HepG2 (cell line): ENCODE results near the gene TMEM176A. TPM values are rescaled to one million over a fixed set of nuclear protein-coding genes. Genes with fewer than 3 reads are reported as not detected.
A peak's percentile ranks its signal among the peaks of the same experiment; 100 is the strongest.

Experiments
- ATAC-seq: fragments of 200-7000 bp; cut with Tn5 transposase; 3 replicates; pipeline ENCODE4 v1.9.1; 2020; ENCODE audit warnings: mild to moderate bottlenecking, moderate library complexity
- BruUV-seq: library from RNA; stranded (reverse); fragments of 400-500 nt; replicated peaks from 2 replicates; lab custom pipeline; 2021; lab: Mats Ljungman, UMichigan
- CTCF ChIA-PET: fragments of 300-600 bp; formaldehyde crosslinking; extraction: SDS; loops from one replicate; lab custom pipeline; 2021; ENCODE audit warnings: low total read pairs, inconsistent platforms, low intra/inter-chr PET ratio; lab: Yijun Ruan, JAX
- POLR2A ChIA-PET: fragments of 350-600 bp; sonication (Branson Sonifier 250); formaldehyde crosslinking; loops from one replicate; lab custom pipeline; 2020; ENCODE audit warnings: antibody characterized with exemption, inconsistent platforms; lab: Yijun Ruan, JAX
- DNase-seq: peaks from one replicate; pipeline ENCODE4 v3.0.0-alpha.2; 2015; ENCODE audit warnings: low spot score
- FAIRE-seq: peaks from 3 replicates; lab custom pipeline; 2011; peaks lifted over from hg19 to GRCh38; lab: Jason Lieb, UNC
- H2AFZ ChIP-seq: one replicate; pipeline ENCODE4 v1.6.1; 2011; ENCODE audit warnings: low read length, inconsistent platforms
- H3K27ac ChIP-seq: fragments of 300-600 bp; 3 replicates; pipeline ENCODE4 v1.8.0; 2011; ENCODE audit warnings: mixed run types, mild to moderate bottlenecking, mixed read lengths, low read length, inconsistent platforms; ENCODE audit not compliant: insufficient read depth; ENCODE audit errors: extremely low read length
- H3K27me3 ChIP-seq, 2 experiments: fragments of 200-600 bp in 1 of 2; 2 replicates in 1 of 2; 3 replicates in 1 of 2; pipeline versions ENCODE4 v1.6.0 to v1.8.0; 2011; ENCODE audit warnings: low read length in 2 of 2, mild to moderate bottlenecking in 2 of 2, moderate library complexity in 2 of 2, inconsistent platforms in 1 of 2; ENCODE audit not compliant: insufficient read depth in 2 of 2, control insufficient read depth in 1 of 2
- H3K36me3 ChIP-seq, 2 experiments: fragments of 200-600 bp in 1 of 2; replicated peaks in 1 of 2; 2 replicates in 1 of 2; 3 replicates in 1 of 2; pipeline versions ENCODE4 v1.5.1 to v1.8.0; 2011; ENCODE audit warnings: low read length in 2 of 2, inconsistent platforms in 1 of 2; ENCODE audit not compliant: insufficient read depth in 2 of 2, control insufficient read depth in 1 of 2
- H3K4me1 ChIP-seq: 2 replicates; pipeline ENCODE4 v1.5.1; 2012; ENCODE audit warnings: low read length, inconsistent platforms; ENCODE audit not compliant: insufficient read depth
- H3K4me2 ChIP-seq: 2 replicates; pipeline ENCODE4 v1.6.0; 2011; ENCODE audit warnings: low read depth, low read length, inconsistent platforms
- H3K4me3 ChIP-seq, 3 experiments: fragments of 200-600 bp in 1 of 3; sonication (generic), shearing (Covaris generic) in 1 of 3; replicated peaks in 1 of 3; 2 replicates each; pipeline ENCODE4 v1.5.1; 2011 to 2016; ENCODE audit warnings: low read length in 3 of 3, inconsistent platforms in 2 of 3, low read depth in 2 of 3, mild to moderate bottlenecking in 2 of 3, control low read depth in 1 of 3, mixed read lengths in 1 of 3; ENCODE audit not compliant: insufficient read depth in 1 of 3
- H3K79me2 ChIP-seq: one replicate; pipeline ENCODE4 v1.6.1; 2011; ENCODE audit warnings: low read length, inconsistent platforms; ENCODE audit not compliant: insufficient read depth
- H3K9ac ChIP-seq: 2 replicates; pipeline ENCODE4 v1.6.0; 2011; ENCODE audit warnings: mild to moderate bottlenecking, low read depth, low read length, inconsistent platforms; ENCODE audit not compliant: insufficient read depth
- H3K9me3 ChIP-seq: 2 replicates; pipeline ENCODE4 v1.5.1; 2012; ENCODE audit warnings: mild to moderate bottlenecking, low read length
- H4K20me1 ChIP-seq: 2 replicates; pipeline ENCODE4 v1.6.0; 2011; ENCODE audit warnings: inconsistent platforms, mild to moderate bottlenecking, low read length, moderate library complexity; ENCODE audit not compliant: insufficient read depth
- AHR ChIP-seq: IDR thresholded peaks from 2 replicates; pipeline ENCODE4 v1.6.1; 2018; ENCODE audit warnings: missing genetic modification reagents, missing compliant biosample characterization
- CTCF ChIP-seq: sonication (generic); formaldehyde crosslinking; IDR thresholded peaks from 2 replicates; pipeline ENCODE4 v1.5.0; 2020; ENCODE audit warnings: mild to moderate bottlenecking, missing genetic modification reagents, moderate library complexity
- MAFK ChIP-seq, 2 experiments: IDR thresholded peaks in 1 of 2; conservative IDR thresholded peaks in 1 of 2; 2 replicates each; pipeline ENCODE4 v1.6.1; 2011; ENCODE audit warnings: improper control_type of control experiment in 2 of 2, low read length in 2 of 2
- NFIB ChIP-seq: sonication (generic); formaldehyde crosslinking; IDR thresholded peaks from 2 replicates; pipeline ENCODE4 v1.9.0; 2021; ENCODE audit warnings: missing genetic modification reagents, mild to moderate bottlenecking, borderline replicate concordance
- SALL1 ChIP-seq: sonication (generic); formaldehyde crosslinking; IDR thresholded peaks from 2 replicates; pipeline ENCODE4 v1.8.0; 2022; ENCODE audit warnings: mild to moderate bottlenecking, missing genetic modification reagents
- SMC3 ChIP-seq: IDR thresholded peaks from 2 replicates; pipeline ENCODE4 v1.6.1; 2011; ENCODE audit warnings: low read length, improper control_type of control experiment
- STAG1 ChIP-seq: sonication (generic); formaldehyde crosslinking; IDR thresholded peaks from 2 replicates; pipeline ENCODE4 v1.4.0; 2020; ENCODE audit warnings: missing genetic modification reagents
- U2AF2 ChIP-seq: fragments of 200-400 bp; formaldehyde crosslinking; IDR thresholded peaks from 2 replicates; pipeline ENCODE4 v1.6.1; 2017; ENCODE audit warnings: low read depth, mild to moderate bottlenecking, low read length
- ZC3H13 ChIP-seq: sonication (generic); formaldehyde crosslinking; IDR thresholded peaks from 2 replicates; pipeline ENCODE4 v1.8.1; 2023; ENCODE audit warnings: mild to moderate bottlenecking, missing genetic modification reagents, moderate library complexity
- WGBS: methylation state at CpG from one replicate; pipeline ENCODE4 v1.1.6; 2017; ENCODE audit warnings: low lambda C conversion rate; 5-methylcytosine and 5-hydroxymethylcytosine counted together
- in situ Hi-C: cut with HindIII; loops from 2 replicates; pipeline ENCODE4 v1.10.0; 2017; ENCODE audit warnings: low pct_unique_long_range_greater_than_20kb; ENCODE audit not compliant: extremely low pct_ligation_motif_present
- intact Hi-C: fragments of 100-400 bp; cut with micrococcal nuclease; formaldehyde crosslinking; loops from one replicate; pipeline ENCODE4 v1.10.0; 2022; ENCODE audit not compliant: unreplicated experiment
- polyA plus RNA-seq, 8 experiments: library from polyadenylated mRNA; depleted of rRNA in 3 of 8; stranded (reverse) in 7 of 8; unstranded in 1 of 8; fragments of >200 nt; fragmentation: Illumina TruSeq in 4 of 8; extraction: Trizol in 4 of 8; gene quantifications; 2 replicates each; pipeline versions ENCODE4 v1.2.1 to v1.2.3, GENCODE V29; 2011 to 2016; ENCODE audit warnings: low read depth in 4 of 8, missing spikeins in 1 of 8, mixed read lengths in 1 of 8; ENCODE audit not compliant: insufficient read depth in 1 of 8
- total RNA-seq, 5 experiments: library from RNA; depleted of rRNA; stranded (reverse); fragments of >200 nt; fragmentation: Illumina TruSeq; extraction: Trizol; gene quantifications; 2 replicates each; pipeline ENCODE4 v1.2.3, GENCODE V29; 2016; ENCODE audit warnings: low read depth in 1 of 5

TMEM176A gene
- total and polyA plus RNA-seq, 2 of the 13 experiments (the other 11 are each of a cell fraction or from before 2014, with no cell fraction given) = not detected

- TF ChIP-seq MAFK (conservative IDR thresholded peaks at IDR 0.05 in 1 of 2, IDR thresholded peaks at IDR 0.05 in 1 of 2; ENCODE audit: low read length in 2 of 2) = no peak
- no peak for TF ChIP-seq NFIB (CRISPR knock-in tag)
- no peak for TF ChIP-seq AHR (CRISPR knock-in tag)
Observed at GRCh38 chr7:150751702-150752101, 48.9 kb upstream of the TMEM176A start (continued).

- DNase-seq = no peak
- no peaks in the 10 kb centered on the region for H3K9me3 ChIP-seq
- BruUV-seq = no TSS peak
- WGBS = 42% methylated on average over 6 of the region's 6 CpGs
- H3K79me2 ChIP-seq = no peaks in the 10 kb centered on the region
- intact Hi-C loops (loop anchor here (5.0 kb wide), 1 partner anchor 466 kb away; no protein-coding TSS in a partner anchor), in situ Hi-C loops (loop anchor here (25.0 kb wide), 1 partner anchor 466 kb away; no protein-coding TSS in a partner anchor)
- H3K4me1 ChIP-seq = no peaks in the 10 kb centered on the region
- CTCF ChIA-PET = interaction anchor here (2.1 kb wide), 1 partner anchor 305 kb away, joined by 9 read pairs; no protein-coding TSS in a partner anchor
- H2AFZ ChIP-seq = no peak overlapping the region
- no peaks in the 10 kb centered on the region for H4K20me1 ChIP-seq
- H3K36me3 ChIP-seq = no peaks in the 10 kb centered on the region
- H3K27me3 ChIP-seq = peaks cover 0 to 4% of the 10 kb centered on the region in 2 experiments; a peak in 1 of 5 replicates
- no peak for FAIRE-seq
- POLR2A ChIA-PET = no interaction called here
- no peak overlapping the region for H3K4me3 ChIP-seq
- no peak for TF ChIP-seq SALL1 (CRISPR knock-in tag)
- H3K4me2 ChIP-seq = no peak overlapping the region
- H3K27ac ChIP-seq = no peak overlapping the region
- no peak for ATAC-seq
- H3K9ac ChIP-seq = no peak overlapping the region
Observed at GRCh38 chr7:150753239-150753638, 47.3 kb upstream of the TMEM176A start.

GRCh38 chr7:150753826-150754603 lies 46.6 kb upstream of the TMEM176A start:
- no peak overlapping the region for H3K4me2 ChIP-seq
- peak; percentile 70 for ATAC-seq
- no TSS peak for BruUV-seq
- H4K20me1 ChIP-seq = no peaks in the 10 kb centered on the region
- no peaks in the 10 kb centered on the region; a peak in 1 of 5 replicates for H3K27me3 ChIP-seq
- CTCF ChIA-PET = interaction anchor here (2.1 kb wide), 1 partner anchor 305 kb away, joined by 9 read pairs; no protein-coding TSS in a partner anchor
- H3K27ac ChIP-seq = no peak overlapping the region
- TF ChIP-seq STAG1 (peak; percentile 49), CTCF (CRISPR knock-in tag) (peak; percentile 50), ZC3H13 (CRISPR knock-in tag) (no peak), SMC3 (0 out of 2 replicates have a peak, but pooled peaks have one; percentile 17), U2AF2 (peak; percentile 68; the same call in 1 of the 2 replicates)
- no peak for FAIRE-seq
- no peaks in the 10 kb centered on the region for H3K4me1 ChIP-seq
- WGBS = 2% methylated on average over 3 of the region's 3 CpGs
- no peaks in the 10 kb centered on the region for H3K36me3 ChIP-seq
- no peaks in the 10 kb centered on the region for H3K9me3 ChIP-seq
- no peak overlapping the region for H2AFZ ChIP-seq
- no peaks in the 10 kb centered on the region for H3K79me2 ChIP-seq
- H3K4me3 ChIP-seq = no peak overlapping the region
- H3K9ac ChIP-seq = no peak overlapping the region
- peak; percentile 16 for DNase-seq
- intact Hi-C loops (loop anchor here (5.0 kb wide), 1 partner anchor 467 kb away; no protein-coding TSS in a partner anchor), in situ Hi-C loops (loop anchor here (25.0 kb wide), 1 partner anchor 467 kb away; no protein-coding TSS in a partner anchor)
- POLR2A ChIA-PET = no interaction called here
